HG02981 (cell line): ENCODE data around the gene MCAM.
A peak's percentile ranks its signal among the peaks of the same experiment; 100 is the strongest.

Experiments
- ATAC-seq: cut with Tn5 transposase; IDR thresholded peaks from one replicate; pipeline ENCODE4 v1.9.1; 2021; ENCODE audit warnings: mild to moderate bottlenecking, moderate library complexity; ENCODE audit not compliant: unreplicated experiment

MCAM gene

GRCh38 chr11:119332111-119332765 is 15.3 kb upstream of the MCAM start:
- ATAC-seq: no peak

GRCh38 chr11:119330237-119330636 is 13.3 kb upstream of the MCAM start:
- ATAC-seq: no peak

- ATAC-seq: no peak
These were observed 12.4 kb upstream of the MCAM start for GRCh38 chr11:119329320-119329719.

DNA sequence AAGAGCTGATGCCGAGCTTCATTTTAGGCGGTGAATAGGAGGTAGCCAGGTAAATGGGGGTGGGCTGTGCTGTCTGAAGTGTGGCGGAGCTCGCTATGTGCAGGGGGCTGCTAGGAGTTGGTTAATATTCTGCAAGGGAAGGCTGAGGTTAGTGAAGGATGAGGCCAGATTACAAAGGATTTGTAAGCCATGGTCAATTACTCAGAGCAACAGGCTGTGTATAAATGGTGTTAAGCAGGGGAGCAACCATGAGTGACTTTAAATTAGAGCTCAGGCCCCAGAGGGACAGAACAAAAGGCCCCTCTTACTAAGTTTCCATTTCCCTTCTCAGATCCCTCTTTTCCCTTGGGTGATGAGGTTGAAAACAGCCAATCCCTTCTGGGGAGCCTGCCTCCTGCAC is 7.3 kb upstream of the MCAM start:
- ATAC-seq: no peak

DNA sequence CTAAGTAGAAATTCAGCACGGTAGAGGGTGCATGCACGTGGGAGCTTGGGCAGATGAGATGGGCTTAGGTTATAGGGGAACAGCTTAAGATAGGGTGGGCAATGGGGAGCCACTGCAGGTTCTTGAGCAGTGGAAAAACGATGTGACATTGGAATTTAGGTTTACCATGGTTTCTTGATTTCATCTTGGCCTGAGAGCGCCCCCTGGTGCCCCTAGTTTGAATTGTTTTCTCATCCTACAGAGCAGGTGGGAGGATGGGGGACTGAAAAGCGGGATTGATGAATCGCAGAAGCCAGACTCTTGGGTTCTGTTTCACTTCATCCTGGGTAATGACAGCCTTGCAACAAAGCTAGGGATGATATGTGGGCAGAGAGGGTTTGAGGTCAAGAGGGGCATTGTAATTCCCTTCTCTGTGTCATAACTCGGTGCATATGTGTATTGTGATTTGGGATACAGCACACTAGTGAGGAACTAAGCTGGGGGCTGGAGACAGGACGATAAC is 6.7 kb upstream of the MCAM start:
- no peak for ATAC-seq

- no peak for ATAC-seq
These were observed 6.1 kb upstream of the MCAM start for GRCh38 chr11:119322921-119323531.

DNA sequence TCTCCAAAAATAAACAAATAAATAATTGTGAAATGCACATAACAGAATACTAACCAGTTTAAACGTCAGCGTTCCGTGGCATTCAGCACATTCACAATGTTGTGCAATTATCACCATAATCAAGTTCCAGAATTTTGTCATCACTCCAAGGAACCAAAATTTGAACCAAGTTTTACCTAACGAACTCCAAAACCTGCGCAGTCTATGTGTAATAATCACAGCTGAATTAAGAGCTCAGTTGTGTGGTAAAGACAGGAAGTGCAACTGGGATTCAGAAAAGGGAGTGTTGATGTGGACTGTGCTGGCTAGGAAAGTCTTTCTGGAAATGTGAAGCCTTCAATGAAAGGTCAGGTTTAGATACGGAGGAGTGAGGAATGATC is 5.4 kb upstream of the MCAM start:
- ATAC-seq: no peak

DNA sequence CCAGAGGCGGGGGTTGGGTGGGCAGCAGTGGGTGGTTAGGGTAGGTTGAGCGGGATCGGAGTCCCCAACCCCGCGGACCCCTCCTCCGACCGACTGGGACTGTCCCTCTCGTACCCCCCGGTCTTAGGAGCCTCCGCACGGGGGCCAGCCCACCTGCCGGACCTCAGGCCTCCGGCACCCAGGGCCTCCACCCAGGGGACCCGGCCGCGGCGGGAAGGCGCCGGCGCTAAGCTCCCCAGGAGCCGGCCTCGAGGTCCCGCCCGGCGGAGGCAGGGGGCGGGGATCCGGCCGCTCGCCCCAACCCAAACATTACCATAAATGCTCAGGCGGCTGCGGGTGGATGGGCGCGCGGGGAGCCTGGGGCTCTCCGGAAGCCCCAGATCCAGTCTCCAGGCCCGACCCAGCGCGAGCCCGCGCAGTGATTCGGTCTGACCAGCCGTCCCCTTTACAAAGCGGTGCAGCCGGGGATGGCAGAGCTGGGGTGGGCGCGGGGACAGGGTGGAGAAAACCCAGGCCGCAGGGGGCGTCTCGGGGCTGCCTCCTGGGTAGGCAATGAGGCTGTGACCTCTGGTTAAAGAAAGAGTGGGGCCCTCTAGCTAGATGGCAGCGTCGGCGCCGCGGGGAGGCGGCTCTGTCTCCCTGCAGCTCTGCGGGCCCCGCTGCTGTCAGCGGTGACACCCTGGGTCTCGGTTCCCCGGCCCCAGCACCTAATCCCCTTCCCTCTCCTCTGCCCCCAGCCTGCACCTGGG is 4.0 kb upstream of the MCAM start:
- ATAC-seq: peak; percentile 40

- ATAC-seq: no peak
These were observed 3.4 kb upstream of the MCAM start for GRCh38 chr11:119320240-119320775.

GRCh38 chr11:119319700-119320239 is 2.8 kb upstream of the MCAM start:
- no peak for ATAC-seq

- no peak for ATAC-seq
These were observed 2.3 kb upstream of the MCAM start for GRCh38 chr11:119319136-119319699.

DNA sequence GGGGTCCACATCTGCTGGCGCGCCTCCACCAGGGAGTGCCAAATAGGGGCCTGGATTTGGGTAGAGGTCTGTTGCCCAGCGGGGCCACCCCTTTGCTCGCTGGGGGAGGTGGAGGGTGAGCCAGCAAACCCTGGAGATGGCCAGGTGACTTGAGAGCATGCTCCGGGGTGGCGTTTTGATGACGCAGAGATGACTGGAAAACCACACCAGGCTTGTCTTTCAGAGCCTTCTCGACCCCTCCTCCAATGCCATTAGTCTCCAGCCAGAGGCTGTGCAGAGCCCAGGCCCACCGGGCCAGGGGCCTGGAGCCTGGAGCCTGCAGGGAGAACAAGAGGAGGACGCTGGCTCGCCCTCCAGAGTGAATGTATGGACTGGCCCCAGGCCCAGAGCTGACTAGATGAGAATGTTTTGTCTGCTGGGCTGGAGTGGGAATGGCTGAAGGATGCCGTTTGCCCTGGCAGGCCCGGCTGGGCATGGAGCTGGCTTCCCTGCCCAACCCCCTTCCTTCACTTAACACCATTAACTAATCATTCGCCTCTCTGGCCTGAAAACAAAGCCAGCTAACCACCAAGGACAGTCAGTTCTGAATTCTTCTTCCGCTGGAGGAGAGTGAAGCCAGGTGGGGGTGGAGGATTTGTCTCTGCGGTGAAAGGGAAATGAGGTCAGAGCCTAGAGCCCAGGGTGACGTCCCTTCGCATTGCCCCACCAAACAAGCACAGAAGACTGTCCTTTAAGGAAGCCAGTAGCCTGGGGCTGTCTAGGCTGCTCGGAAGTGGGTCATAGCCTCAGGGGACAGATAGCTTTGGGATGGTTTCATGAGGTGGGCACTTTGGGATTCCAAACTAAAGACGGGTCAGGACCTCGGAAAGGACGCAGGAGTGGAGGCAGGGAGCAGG is 1.6 kb upstream of the MCAM start:
- ATAC-seq: no peak

DNA sequence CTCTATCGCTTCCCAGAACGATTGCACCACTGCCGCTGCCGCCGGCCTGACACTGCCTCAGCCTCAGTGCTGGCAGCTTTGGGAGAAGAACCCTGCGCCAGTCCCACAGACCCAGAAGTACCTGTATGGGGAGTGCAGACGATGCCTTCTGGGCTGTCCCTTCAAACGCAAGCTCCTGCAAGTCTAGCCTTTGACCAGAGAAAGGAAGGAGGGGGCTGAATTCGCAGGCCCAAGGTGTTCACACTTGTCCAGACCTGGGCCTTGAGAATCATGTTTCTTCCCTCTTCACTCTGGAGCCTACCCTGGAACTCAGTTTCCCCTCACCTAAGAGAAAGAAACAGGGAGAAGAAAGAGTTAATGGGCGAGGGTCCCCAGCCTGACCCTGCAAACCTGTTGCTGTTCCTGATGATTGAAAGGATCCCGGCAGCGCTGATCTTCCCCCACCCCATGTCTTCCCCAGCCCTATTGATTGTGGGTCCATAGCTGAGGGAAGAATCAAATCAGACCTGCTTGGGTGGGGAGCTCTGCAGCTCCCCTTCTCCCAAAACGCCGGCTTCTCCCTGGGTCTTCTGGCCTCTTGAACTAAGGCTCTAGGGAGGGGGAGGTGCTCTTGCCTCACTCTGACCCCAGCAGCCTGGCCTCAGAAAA is 786 bp upstream of the MCAM start:
- no peak for ATAC-seq

- no peak for ATAC-seq
These were observed 758 bp downstream of the MCAM start for GRCh38 chr11:119316016-119316728.

GRCh38 chr11:119315131-119316015 is 1.6 kb downstream of the MCAM start:
- ATAC-seq: no peak

GRCh38 chr11:119314726-119315125 is 2.2 kb downstream of the MCAM start:
- ATAC-seq: no peak

DNA sequence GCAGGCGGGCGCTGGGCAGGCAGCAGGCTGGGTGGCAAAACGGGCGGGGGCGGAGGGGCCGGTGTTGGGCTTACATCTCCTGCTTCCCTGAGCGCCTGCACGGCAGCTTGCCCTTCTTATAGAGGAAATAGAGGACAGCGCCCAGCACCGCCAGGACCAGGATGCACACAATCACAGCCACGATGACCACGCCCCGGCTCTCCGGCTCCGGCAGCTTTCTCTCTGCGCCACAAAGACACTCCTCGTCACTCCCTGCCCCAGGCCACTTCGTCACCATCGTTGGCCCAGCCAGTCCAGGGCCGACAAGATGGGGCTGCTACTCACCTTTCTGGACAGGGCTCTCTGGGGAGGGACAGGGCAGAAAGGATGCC is 6.3 kb downstream of the MCAM start:
- no peak for ATAC-seq
